Kasumi-1 (cell line): ENCODE results near the gene GOLGA2.
"Not testable (repeated sequence)": the region's sequence is repeated elsewhere in the genome, so short reads cannot be mapped to it uniquely, and the experiment has no call there.

ENCODE experiments used
- DNase-seq, 2 experiments: peaks; one replicate each; lab custom pipeline; 2025; lab: John Stamatoyannopoulos, UW

Gene GOLGA2

DNA sequence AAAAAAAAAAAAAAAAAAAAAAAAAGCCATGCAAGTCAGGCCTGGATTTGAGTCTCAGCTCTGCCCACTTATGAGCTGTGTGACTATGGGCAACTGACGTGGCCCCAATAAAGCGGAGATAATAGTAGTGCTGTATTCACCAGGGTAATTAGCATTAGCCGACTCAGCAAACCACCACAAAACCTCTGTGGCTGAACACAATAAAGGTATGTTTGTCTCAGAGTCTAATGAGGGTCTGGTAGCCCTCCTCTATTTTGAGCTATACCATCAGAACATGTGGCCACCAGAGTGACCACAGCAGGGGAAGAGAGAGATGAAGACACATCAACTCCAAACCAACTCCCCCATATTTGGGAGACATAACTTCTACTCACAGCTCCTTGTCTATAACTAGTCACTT, 16.2 kb upstream of the GOLGA2 start:
- no peak for DNase-seq

DNA sequence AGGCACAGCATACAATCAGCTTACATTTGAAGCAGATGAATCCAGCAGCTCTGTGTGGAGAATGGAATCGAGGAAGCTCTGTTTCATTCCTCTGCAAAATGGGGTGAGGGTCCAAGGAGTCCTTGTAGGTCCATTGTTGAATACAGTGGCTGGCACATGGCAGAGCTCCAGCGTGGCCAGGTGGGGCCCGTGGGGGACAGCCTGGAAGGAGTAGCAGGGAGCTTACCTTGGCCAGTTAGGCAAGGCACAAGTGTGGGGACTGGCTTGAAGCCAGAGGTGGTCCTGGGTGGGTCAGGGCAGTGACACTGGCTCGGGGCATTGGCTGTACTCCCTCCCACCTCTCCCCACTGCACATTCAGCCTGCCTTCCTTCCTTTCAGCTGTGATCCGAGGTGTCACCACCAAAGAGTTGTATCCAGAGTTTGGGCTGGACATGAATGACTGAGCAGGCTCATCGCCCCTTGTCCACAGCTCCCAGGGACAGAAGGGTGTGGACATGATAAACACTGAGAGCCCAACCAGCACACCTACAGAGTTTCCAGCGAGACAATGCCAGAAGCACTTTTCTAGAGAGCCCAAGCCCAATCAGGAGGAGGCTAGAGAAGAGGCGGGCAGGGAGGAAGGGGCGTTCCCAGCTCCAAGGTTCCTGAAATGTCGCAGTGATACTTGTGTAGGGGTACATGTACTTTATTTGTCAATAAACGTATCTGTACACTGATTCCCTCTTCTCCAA, 12.6 kb upstream of the GOLGA2 start:
- DNase-seq = no peak

DNA sequence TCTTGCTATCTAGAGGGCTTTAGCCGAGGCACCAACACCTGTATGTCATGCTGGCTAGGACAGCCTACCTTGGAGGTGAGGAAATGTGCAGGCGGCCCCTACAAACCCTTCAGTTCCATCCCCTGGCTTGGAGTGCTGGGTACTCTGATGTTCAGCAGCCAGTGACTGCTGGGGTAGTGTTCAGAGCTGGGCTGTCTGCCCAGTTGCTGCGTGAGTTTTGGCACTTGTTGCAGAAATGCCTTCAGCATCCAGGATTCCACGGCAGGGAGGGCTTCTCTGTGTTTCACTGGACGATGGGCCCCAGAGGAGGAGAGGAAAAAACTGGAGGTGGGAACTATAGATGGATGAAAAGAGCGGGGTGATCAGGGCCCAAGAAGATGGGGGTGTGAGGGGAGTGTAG, 10.6 kb upstream of the GOLGA2 start:
- DNase-seq = no peak

DNA sequence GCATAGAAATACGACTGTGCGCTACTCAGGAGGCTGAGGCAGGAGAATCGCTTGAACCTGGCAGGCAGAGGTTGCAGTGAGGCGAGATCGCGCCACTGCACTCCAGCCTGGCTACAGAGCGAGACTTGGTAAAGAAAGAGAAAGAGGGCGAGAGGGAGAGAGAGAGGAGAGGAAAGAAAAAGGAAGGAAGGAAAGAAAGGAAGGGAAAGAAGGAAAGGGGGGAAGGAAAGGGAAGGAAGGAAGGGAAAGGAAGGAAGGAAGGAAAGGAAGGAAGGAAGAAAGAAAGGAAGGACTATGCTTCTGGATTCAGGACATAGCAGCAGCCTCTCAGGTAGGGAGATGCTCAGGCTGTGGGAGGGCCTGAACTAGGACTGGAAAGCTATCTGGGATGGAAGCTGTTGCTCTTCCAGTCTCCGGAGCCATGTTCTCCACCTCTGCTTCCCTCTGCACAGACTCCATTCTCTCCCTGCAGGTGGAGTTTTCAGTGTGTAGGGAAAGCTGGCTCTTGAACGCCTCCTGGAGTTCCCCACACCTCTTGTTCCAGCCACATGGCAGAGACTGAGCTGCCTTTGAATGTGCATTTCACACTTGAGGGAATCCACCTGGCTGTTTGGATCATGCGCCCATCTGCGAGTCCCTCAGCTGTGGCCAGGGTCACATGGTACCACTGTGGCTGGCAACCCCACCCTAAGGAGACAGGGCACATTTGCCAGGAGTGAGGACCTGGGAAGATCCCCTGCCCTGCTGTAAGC, 9.4 kb upstream of the GOLGA2 start:
- DNase-seq = no peak

DNA sequence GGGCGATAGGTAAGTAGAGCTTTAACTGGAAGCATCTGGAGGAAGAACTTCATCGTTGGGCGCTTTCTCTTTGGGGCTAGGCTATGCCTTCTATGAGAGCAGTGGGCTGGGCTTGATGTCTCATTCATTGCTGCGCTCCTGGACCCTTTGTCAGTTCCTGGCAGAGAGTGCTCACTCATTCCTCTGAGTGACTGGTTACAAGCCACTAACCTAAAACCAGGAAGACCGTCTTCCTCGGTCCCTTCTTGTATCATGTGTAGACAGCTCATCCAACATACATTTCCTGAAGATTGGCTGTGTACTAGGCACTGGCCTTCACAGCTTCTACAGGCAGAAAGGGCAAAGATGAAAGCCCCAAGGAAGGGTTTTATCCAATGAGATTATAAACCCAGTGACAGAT, 6.7 kb upstream of the GOLGA2 start:
- no peak for DNase-seq

DNA sequence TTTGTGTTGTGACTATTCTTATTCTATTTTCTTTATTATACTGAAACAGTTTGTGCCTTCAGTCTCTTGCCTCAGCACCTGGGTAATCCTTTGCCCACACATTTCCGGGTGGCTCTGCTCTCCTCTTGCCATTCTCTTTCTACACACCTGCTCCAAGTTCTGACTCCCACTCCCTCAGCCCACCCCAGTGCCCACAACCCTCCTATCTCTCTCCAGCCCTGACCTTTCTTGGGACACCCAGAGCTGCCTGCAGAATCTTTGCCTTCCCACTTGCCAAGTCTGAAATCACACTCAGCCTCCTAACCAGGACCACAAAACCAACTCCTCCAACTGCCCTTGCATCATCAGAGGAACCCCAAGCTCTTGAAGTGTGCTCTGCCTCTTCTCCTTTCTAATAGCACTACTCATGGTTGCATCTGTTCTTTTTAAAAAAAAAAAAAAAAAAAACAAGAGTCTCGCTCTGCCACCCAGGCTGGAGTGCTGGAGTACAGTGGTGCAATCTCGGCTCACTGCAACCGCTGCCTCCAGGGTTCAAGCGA, 4.3 kb upstream of the GOLGA2 start:
- DNase-seq = peak; percentile 60 to 64

DNA sequence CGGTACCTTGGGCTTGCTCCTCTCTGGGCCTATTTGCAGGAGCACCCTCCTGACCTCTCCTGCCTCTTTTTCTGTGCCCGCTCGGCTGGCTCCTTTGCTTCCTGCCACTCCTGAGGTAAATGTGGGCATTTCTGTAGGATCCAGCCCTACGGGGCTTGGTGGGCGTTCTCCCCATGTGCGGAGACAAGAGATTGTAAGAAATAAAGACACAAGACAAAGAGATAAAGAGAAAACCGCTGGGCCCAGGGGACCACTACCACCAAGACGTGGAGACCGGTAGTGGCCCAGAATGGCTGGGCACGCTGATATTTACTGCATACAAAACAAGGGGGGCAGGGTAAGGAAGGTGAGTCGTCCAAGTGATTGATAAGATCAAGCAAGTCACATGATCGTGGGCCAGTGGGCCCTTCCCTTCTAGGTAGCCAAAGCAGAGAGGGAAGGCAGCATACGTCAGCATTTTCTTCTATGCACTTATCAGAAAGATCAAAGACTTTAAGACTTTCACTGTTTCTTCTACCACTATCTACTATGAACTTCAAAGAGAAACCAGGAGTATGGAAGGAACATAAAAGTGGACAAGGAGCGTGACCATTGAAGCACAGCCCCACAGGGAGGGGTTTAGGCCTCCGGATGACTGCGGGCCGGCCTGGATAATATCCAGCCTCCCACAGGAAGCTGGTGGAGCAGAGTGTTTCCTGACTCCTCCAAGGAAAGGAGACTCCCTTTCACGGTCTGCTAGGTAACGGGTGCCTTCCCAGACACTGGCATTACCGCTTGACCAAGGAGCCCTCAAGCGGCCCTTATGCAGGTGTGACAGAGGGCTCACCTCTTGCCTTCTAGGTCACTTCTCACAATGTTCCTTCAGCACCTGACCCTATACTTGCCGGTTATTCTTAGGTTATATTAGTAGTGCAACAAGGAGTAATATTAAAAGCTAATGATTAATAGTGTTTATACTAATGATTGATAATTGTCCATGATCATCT, 3.6 kb upstream of the GOLGA2 start:
- DNase-seq = not testable (repeated sequence)

DNA sequence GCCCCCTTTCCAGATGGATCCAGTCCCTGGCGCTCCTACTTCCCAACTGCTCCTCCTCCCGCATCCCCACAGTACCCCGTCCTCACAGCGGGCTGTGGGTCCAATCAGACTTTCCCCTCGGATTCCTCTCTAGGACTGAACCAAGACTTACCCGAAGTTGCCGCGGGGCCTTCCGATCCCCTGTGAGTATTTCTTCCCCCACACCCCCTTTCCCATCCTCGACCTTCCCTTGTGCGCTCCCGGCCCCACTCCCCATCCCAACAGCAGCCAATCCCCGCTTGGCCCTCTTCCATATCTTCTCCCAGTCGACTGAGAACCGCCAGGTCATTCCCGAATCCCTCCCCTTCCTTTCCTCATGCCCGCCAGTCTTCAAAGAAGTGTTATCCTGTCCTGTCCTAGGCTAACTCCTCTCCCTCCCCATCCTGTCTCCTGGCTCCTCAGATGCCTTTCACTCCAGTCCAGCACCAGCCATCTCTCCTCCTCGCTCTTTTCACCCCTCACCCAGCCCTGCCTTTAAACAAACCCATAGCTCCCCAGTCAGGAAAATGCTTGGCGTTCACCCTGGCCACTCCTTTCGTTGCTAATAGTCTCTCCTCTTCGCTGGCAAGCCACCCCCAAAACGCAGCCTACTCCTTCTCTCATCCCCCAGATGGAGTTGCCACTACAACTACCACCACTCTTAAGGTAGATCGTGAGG, 915 bp upstream of the GOLGA2 start:
- no peak for DNase-seq

DNA sequence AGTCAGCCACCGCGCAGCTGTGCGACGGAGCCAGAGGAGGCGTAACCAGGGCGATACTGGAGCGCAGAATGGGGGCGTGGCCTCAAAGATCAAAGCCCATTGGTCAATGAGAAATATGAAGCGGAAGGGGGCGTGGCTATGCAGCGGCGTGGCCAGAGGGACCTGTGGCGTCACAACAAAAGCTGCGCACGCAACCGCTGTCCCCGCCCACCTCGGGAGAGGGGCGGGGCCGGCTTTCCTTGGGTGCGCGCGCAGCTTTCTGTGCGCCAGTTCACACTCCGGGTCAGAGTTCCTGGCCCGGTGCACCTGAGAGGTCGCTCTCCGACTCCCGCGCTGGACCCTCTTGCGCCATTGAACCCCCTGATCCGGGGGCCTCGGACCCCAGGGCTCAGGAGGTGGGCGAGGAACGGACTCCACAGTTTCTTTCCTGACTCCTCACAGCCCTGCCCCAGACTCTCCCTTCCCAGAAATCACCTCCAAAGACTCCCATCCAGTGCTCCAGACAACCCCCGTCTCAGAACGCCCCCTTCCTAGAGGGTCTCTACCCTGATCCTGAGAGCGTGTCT, 284 bp upstream of the GOLGA2 start, which contains the start of gene SWI5:
TSS of gene SWI5 (plus strand) at position 269 of the 566 bp plus-strand sequence.
- peak; percentile 98 to 99 for DNase-seq

DNA sequence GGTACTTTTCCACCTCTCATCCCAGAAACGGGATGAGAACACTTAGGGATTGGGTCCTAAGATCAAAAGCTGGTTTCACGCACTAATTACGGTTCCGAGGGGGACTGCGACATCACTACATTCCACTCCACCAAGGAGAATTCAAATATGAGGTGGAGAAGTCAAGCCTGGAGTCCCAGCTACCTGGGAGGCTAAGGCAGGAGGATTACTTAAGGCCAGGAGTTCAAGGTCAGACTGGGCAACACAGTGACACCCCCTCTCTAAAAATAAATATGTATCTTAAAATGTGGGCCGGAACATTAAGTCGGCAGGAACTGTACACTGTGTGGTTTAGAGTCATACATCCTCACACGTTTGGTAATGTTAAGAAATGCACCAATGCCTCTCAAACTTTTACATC, 1.6 kb downstream of the GOLGA2 start:
- no peak for DNase-seq

DNA sequence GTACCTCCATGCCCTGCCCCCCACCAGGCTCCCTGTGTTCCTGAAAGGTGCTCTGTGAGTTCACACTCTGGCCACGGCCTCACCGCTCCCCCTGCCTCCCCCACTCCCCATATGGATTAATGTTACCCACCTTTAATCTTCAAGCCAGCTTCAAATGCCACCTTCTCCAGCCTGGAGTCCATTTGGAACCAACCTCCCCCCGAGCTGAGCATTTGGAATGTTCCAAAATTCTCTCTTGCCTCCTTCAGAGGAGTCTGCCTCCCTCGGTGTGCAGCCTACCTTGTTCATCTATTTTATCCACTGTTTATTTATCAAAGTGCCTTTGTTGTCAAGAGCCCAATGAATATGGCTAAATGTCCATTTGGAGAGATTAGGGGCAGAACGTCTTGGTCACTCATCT, 4.3 kb downstream of the GOLGA2 start:
- no peak for DNase-seq

DNA sequence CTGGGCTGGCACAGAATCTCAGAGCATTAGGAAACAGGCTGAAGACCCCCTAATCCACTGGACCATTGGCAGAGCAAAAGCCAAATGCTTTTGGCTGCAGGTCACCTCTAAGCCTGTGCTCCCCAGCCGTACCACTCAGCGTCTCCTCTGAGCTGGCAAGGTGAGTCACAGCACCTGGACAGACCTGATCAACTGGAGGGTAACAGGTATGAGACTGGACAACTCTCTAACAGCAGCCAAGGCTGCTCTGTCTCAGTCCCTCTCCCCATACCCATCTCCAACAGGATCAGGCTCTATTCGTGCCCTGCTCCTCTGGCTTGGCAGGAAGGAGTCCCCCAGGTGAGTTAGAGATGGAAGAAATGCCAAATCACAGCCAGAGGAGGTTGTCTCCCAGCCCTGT, 4.7 kb downstream of the GOLGA2 start:
- no peak for DNase-seq

DNA sequence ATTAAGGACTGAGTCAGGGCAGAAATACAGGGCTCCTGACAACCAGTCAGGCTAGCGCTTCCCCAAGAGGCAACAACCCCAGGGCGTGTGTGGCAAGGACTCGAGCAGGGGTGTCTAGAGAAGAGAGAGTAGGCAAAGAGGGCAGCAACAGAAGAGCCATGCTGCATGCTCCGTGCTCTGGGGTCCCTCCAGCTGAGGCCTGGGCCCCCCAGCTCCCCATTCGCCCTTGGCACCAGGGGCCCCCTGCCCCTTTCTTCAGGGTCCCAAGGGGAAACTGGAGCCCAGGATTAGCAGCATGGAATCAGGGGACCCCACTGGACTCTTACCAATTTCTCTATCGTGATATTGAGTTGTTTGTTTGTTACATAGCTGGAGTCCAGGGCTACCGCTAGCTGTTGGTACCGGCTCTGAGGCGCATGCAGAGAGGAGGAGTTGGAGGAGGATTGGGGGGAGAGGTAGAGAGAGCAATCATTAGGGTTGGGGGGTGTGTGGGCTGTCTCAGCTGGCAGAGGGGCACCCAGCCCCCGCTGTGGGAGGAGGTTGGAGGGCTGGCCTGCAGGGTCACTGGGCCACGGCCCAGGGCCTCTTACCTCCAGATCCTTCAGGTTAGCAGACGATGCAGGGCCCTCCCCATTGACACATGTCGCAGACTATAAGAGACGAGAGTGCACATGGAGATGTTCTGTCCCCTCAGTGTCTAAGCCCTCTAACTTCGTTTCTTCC, 8.8 kb downstream of the GOLGA2 start:
- no peak for DNase-seq

DNA sequence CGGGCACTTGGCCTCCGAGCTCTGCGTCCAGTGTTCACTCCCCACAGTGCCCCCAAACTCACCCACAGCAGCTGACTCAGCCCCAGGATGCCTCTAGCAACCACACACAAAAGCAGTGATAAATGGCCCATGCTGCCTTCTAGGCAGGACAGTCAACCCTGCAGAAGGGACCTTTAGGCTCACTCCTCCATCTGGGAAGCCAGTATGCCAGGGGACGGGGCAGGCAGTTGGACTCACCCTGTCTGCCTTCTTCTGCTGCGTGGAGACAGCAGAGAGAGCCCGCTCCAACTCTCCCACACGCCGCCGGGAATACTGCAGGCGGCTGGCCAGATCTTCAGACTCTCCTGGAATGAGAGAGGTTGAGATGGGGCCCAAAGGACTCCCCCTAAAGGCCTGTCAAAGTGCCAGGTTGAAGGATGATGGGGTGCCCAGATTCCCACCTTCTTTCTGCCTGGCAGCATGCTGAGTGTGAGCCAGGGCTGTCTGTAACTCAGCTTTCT, 10.4 kb downstream of the GOLGA2 start:
- no peak for DNase-seq

DNA sequence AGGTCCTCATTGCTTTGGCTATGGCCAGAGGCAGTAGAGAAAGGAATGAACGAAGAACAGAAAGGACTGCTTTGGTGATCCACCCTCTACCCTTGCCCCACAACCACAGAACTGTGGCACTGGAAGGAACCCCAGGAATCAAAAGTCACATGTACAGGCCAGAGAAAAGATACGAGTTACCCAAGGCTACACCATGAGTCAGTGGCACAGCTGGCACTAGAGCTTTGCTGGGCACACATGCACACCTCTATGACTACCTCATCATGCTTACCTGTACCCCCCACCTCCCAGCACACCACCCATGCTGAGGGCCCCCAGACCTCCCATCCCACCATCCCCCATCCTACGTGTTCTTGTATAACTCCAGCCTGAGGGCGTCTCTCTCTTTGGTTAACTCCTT, 13.1 kb downstream of the GOLGA2 start:
- no peak for DNase-seq

DNA sequence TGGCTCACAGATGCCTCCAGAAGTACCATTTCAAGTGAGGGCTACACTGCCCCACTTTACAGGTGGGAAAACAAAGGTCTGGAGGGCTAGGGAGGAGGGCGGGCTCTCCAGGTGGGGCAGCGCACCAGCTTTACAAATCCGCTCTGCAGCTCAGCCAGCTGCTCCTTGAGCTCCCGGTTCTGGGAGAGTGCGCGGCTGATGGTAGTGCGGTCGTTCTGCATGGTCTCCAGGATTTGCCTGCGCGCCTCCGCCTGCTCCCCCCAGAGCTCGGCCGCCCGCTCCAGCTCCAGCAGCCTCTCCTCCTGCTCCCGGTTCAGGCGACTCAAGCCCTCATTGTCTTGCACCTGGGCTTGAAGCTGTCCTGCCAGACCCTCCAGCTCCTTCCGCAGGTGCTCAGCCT, 15.5 kb downstream of the GOLGA2 start:
- DNase-seq = no peak

DNA sequence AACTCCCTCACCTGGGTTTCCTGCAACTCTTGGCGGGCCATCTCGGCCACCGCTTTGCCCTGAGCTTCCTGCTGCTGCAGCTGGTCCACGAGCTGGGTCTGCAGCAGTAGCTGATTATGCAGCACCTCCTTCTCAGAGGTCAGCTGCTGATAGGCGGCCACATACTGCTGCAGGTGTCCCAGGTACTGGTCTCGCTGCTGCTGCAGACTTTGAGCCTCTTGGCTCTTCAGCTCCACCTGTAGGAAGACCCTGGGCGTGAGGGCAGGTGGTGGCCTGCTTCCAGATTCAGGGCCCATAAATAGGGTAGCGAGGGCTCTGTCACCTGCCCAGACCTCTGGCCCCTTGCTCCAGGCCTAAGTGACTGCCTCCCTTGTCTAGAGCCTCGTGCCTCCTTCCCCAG, 16.7 kb downstream of the GOLGA2 start:
- DNase-seq = no peak

DNA sequence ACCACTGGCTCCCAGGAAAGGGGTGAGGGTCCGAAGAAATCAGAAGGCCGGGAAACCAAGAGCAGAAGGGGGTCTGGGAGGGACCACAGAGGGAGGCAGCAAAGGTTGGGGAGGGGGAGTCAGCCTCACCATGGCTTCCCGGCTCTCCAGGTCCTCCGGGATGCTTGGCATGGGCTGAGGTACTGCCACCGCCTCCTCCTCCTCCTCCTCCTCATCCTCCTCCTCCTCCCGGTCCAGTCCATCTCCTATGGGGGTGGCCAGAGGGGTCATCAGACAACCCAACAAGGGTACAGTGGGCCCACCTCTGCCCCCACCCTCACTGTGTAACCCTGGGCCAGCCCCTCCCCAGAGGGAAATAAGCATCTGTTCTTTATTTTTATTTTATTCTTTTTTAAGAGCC, 17.5 kb downstream of the GOLGA2 start:
- no peak for DNase-seq

DNA sequence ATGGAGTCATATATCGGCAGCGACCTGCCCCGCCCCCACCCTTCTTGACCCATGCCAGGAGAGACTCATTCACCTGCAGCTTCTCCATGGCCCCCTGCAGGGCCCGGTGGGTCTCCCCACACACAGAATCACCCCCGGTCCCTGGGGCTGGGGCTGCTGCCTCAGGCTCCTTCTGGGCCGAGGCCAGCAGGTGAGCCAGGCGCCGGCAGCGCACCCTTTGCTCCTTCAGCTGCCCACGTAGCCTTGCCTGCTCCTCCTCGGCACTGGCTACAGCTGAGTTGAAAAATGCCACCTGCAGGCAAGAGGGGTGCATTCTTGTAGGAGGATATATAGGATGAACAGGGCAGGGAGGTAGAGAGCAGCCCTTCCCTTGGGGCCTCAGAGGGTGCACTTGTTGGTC, 17.9 kb downstream of the GOLGA2 start:
- no peak for DNase-seq

DNA sequence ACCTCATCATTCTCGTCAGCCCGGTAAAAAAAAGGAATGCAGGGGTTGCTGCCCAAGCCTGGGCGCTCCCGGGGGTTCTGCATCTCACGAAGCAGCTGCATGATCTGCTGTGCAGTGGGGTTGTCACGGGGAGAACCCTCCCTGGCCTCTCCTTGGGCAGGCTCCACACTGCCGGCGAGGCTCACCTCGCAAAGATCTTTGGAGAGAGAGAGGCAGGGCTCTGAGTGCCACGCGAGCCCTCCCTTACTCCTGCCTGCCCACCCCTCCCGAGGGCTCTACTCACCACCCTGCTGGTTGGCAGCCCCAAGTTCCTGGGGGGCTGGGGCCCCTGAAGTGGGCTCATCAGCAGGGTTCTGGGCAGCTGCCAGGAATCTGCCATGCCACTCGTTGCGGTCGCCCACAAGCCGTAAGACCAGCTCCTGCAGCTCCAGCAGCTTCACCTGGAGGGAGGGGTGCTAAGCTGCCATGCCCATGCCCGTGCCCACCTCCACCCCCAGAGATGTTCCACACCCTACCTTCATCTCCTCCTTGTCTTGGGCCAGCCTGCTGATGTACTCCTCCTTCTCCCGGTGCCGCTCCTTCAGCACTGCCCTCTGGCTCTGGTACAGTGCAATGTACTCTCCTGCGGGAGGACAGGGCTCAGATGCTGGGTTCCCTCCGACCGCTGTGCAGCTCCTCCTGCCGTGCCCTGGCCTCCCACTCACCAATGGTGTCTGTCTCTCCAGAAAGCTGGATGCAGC, 18.6 kb downstream of the GOLGA2 start:
- DNase-seq = no peak
